HL-60 (cell line): Measurements from ENCODE around the gene ITGB3.

Source experiments
- DNase-seq, 2 experiments: peaks; one replicate each; pipeline ENCODE4 v3.0.0-alpha.2; 2010 to 2020; ENCODE audit warnings: low read depth in 1 of 2, low spot score in 1 of 2
- H3K27ac ChIP-seq: fragments of 250-450 bp; sonication (Bioruptor Pico); replicated peaks from 2 replicates; pipeline ENCODE4 v1.5.1; 2020; ENCODE audit warnings: mild to moderate bottlenecking, moderate library complexity
- H3K27me3 ChIP-seq: fragments of 250-450 bp; sonication (Bioruptor Pico); 2 replicates; pipeline ENCODE4 v1.5.1; 2021; ENCODE audit warnings: mild to moderate bottlenecking, moderate library complexity; ENCODE audit not compliant: insufficient read depth, poor library complexity, severe bottlenecking
- H3K4me3 ChIP-seq: replicated peaks from 2 replicates; pipeline ENCODE4 v1.5.1; 2011; ENCODE audit warnings: mild to moderate bottlenecking, control low read depth, low read length; ENCODE audit not compliant: insufficient read depth
- CTCF ChIP-seq: IDR thresholded peaks from one replicate; pipeline ENCODE4 v1.5.1; 2011; ENCODE audit warnings: low read length, control low read depth, inconsistent platforms; ENCODE audit not compliant: insufficient read depth
- GABPA ChIP-seq: IDR thresholded peaks from 2 replicates; pipeline ENCODE4 v1.6.1; 2012; ENCODE audit warnings: low read depth
- POLR2AphosphoS5 ChIP-seq: IDR thresholded peaks from 2 replicates; pipeline ENCODE4 v1.6.1; 2012; ENCODE audit warnings: low read depth
- SPI1 ChIP-seq: IDR thresholded peaks from 2 replicates; pipeline ENCODE4 v1.6.1; 2012; ENCODE audit warnings: low read depth, mild to moderate bottlenecking, borderline replicate concordance
- TF ChIP-seq, protein P1 (sequence below): IDR thresholded peaks from 2 replicates; pipeline ENCODE4 v1.6.1; 2012; ENCODE audit warnings: low read depth; ENCODE audit not compliant: insufficient replicate concordance

ITGB3 gene

GRCh38 chr17:47262586-47262985, 9.0 kb downstream of the ITGB3 start:
- TF ChIP-seq GABPA = no peak
- TF ChIP-seq CTCF = no peak
- TF ChIP-seq POLR2AphosphoS5 = no peak
- no peak for TF ChIP-seq SPI1
- TF ChIP-seq, protein P1, sequence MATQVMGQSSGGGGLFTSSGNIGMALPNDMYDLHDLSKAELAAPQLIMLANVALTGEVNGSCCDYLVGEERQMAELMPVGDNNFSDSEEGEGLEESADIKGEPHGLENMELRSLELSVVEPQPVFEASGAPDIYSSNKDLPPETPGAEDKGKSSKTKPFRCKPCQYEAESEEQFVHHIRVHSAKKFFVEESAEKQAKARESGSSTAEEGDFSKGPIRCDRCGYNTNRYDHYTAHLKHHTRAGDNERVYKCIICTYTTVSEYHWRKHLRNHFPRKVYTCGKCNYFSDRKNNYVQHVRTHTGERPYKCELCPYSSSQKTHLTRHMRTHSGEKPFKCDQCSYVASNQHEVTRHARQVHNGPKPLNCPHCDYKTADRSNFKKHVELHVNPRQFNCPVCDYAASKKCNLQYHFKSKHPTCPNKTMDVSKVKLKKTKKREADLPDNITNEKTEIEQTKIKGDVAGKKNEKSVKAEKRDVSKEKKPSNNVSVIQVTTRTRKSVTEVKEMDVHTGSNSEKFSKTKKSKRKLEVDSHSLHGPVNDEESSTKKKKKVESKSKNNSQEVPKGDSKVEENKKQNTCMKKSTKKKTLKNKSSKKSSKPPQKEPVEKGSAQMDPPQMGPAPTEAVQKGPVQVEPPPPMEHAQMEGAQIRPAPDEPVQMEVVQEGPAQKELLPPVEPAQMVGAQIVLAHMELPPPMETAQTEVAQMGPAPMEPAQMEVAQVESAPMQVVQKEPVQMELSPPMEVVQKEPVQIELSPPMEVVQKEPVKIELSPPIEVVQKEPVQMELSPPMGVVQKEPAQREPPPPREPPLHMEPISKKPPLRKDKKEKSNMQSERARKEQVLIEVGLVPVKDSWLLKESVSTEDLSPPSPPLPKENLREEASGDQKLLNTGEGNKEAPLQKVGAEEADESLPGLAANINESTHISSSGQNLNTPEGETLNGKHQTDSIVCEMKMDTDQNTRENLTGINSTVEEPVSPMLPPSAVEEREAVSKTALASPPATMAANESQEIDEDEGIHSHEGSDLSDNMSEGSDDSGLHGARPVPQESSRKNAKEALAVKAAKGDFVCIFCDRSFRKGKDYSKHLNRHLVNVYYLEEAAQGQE = no peak
- Histone ChIP-seq H3K4me3 (no peak overlapping the region), H3K27ac (no peak overlapping the region), H3K27me3 (peaks cover 6% of the 10 kb centered on the region)
- DNase-seq = no peak

GRCh38 chr17:47264166-47264565, 10.5 kb downstream of the ITGB3 start:
- TF ChIP-seq CTCF (no peak), SPI1 (no peak), GABPA (no peak), POLR2AphosphoS5 (no peak)
- TF ChIP-seq, protein P1 = no peak
- no peak overlapping the region for H3K27ac ChIP-seq
- H3K27me3 ChIP-seq = no peaks in the 10 kb centered on the region
- no peak overlapping the region for H3K4me3 ChIP-seq
- no peak for DNase-seq

GRCh38 chr17:47265983-47266541, 12.4 kb downstream of the ITGB3 start:
- no peak for TF ChIP-seq CTCF
- TF ChIP-seq, protein P1 = no peak
- no peak for TF ChIP-seq POLR2AphosphoS5
- no peak for TF ChIP-seq GABPA
- no peak for TF ChIP-seq SPI1
- H3K4me3 ChIP-seq = no peak overlapping the region
- H3K27ac ChIP-seq = no peak overlapping the region
- no peak for DNase-seq
- no peaks in the 10 kb centered on the region for H3K27me3 ChIP-seq
